A204.1 (cell line): ENCODE data around the gene MAN1A2.
"Not testable (repeated sequence)": the region's sequence is repeated elsewhere in the genome, so short reads cannot be mapped to it uniquely, and the experiment has no call there.

Source experiments
- FAIRE-seq: peaks from 2 replicates; lab custom pipeline; 2012; peaks lifted over from hg19 to GRCh38; lab: Jason Lieb, UNC

Gene MAN1A2

DNA sequence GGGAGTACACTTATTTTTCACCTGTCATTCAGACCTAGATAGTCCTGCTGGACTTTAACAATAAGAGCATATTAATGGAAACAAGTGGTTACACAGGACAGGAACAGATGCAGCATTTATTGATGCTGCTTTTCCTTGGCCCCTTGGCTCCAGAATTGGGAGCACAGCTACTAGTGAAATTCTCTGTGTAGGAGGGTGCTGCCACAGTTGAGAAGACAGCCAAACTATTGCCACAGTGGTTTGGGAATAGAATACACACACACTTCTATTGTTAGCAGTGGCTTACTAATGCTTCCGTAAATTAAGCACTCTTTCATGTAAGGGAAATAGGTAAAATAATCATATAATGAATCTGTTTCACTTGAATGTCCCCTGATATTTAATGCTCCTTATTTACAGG, 133.3 kb downstream of the MAN1A2 start:
- no peak for FAIRE-seq

DNA sequence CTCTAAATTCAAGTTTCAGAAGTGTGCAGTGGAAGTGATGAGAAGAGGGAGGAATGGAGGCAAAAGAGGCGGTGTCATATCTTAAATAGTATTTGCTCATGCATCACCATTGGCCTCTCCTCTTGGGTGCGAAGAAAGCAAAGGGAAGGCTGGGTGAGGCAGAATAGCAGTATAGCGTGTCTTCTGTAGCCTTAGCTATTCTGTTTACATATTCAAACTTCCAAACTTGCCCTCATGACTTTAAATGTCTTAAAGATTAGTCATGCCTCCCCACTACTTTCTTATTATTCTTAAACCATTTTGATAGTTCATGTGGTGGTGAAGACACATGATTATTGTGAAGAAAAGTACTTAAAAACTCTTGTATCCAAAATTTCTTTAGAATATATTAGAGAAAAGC, 134.0 kb downstream of the MAN1A2 start:
- no peak for FAIRE-seq

DNA sequence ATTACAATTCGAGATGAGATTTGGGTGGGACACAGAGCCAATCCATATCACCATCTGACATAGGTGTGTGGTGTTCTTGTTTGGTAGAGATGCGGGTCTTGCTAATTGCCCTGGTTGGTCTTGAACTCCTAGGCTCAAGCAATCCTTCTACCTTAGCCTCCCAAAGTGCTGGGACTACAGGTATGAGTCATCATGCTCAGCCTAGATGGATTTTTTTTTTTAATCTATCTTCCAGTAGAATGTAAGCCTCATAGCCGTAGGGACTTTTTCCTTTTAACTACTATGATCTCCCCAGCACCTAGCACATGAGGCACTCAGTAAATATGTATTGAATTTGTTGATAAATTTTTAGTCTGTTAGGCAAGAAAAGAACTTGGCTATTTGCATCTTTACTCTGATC, 144.0 kb downstream of the MAN1A2 start:
- FAIRE-seq, result no peak

- peak; percentile 97 for FAIRE-seq
Observed at GRCh38 chr1:117512728-117513321, 145.6 kb downstream of the MAN1A2 start.

DNA sequence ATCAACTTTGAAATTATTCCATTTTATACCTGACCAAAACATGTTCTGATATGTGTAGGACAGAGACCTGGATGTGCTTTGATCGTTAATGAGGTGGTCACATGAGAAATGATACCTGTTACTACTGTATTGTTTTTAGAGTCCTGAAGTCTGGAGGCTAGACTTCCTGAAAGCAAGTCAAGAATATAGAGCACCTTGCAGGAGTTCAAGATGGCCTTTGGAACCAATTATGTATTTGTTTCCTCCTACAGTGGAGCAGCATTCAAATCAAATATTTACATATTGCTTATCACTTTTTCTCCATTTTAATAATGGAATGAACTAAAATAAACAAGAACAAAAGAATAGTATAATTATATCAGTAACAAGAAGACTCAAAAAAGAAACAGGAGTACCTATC, 155.9 kb downstream of the MAN1A2 start:
- FAIRE-seq, result no peak

DNA sequence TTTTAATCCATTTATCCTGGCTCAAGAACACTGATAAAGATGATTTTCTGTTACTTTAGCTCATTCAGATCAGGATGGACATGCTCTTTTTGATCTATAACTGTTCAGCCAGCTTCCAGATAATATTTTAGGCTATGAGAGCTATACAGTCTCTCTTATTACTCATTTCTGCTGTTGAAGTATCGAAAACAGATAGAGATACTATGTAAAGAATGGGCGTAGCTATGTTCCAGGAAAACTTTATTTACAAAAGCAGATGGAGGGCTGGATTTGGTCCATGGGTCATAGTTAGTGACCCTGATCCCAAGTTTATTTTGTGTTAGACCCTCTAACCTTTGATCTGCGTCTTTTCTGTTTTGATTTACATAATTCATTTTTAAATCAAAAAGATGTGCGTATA, 159.8 kb downstream of the MAN1A2 start:
- FAIRE-seq, result no peak

GRCh38 chr1:117527566-117528102, 160.4 kb downstream of the MAN1A2 start:
- FAIRE-seq, result no peak

DNA sequence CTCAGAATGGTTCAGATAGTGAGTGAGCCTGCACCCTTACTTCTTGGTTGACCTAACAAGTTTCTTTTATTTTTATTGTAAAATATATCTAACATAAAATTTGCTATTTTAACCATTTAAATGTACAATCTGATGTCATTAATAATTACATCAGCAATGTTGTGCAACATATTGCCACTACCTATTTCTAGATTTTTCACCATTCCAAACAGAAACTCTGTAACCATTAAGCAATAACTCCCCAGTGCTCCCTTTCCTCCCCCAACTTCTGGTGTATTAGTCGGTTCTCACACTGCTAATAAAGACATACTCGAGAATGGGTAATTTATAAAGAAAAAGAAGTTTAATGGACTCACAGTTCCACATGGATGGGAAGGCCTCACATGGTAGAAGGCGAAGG, 162.4 kb downstream of the MAN1A2 start:
- FAIRE-seq, result no peak

DNA sequence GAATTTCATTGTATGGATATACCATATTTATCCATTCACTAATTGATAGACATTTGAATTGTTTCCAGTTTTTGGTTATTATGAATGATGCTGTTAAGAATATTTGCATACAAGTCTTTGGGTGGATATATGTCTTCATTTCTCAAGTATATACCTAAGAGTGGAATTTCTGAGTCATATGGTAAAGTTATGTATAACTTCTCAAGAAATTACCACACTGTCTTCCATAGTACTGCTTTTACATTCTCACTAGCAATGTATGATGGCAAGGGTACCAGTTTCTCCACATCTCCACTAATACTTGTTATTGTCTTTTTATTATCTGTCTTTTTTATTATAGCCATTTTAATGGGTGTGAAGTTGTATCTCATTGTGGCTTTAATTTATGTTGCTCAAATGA, 164.0 kb downstream of the MAN1A2 start:
- FAIRE-seq, result no peak

- no peak for FAIRE-seq
Observed at GRCh38 chr1:117534995-117535467, 167.8 kb downstream of the MAN1A2 start.

- no peak for FAIRE-seq
Observed at GRCh38 chr1:117535821-117536220, 168.6 kb downstream of the MAN1A2 start.

DNA sequence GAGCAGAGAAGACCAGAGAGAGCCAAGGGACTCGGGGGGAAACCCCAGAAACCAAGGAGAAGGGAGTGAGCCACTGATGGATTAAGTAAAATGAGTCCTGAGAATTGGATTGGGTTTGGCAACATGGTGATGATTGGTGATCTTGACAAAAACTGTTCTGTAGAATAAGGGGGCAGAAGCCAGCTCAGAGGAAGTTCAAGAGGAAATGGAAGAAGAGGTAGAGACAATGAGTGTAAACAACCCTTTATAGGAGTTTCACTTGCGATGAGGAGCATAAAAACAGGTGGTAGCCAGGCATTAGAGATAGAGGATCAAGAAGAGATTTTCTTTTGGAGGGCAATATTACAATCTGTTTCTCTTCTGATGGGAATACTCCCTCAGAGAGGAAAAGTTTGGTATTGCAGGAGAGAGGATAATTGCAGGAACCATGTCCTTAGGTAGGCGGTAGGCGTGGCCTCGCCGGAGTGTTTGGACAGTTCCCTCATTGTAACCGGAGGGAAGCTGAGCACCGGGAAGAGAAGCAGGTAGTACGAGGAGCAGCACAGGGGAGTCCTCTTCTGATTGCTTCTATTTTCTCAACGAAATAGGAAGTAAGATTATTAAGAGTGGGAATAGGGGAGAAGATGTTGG, 170.2 kb downstream of the MAN1A2 start:
- FAIRE-seq, result no peak

- FAIRE-seq, result no peak
Observed at GRCh38 chr1:117540532-117540931, 173.3 kb downstream of the MAN1A2 start.

DNA sequence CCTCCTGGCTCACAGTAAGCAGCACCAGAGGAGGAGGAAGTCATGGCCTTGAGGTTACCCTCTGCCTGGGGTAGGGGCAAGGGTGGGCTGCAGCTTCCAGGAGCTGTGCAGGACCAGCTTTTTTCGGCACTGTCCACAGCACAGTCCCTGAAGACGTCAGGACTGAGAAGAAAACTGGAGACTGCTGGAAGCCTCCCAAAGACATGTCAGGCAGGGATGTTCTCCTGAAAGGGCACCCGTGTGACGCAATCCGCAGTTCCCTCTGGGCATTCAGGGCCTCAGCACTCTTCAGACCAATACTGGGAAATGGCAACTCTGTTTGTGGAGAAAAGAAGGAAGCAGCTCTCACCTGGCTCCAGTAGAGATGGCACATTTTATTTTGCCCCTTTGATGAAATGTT, 173.8 kb downstream of the MAN1A2 start:
- no peak for FAIRE-seq

DNA sequence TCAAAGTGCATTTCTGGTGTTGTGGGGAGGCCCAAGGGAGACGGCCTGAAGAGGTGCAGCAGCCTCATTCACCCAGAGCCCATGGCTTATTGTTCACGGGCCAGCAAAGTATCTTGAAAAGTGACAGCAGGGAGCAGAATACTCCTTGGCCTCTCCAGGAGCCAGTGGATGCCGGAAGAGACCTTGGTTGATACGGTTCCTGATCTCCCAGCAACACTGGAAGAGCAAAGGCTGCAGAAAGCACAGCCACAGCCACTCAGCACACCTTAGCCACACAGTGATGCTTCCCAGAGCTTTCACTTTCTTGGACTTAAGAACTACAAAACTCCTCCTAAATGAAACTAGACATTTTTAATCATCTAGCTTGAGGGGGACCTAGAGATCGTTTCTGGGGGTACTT, 174.3 kb downstream of the MAN1A2 start:
- no peak for FAIRE-seq

DNA sequence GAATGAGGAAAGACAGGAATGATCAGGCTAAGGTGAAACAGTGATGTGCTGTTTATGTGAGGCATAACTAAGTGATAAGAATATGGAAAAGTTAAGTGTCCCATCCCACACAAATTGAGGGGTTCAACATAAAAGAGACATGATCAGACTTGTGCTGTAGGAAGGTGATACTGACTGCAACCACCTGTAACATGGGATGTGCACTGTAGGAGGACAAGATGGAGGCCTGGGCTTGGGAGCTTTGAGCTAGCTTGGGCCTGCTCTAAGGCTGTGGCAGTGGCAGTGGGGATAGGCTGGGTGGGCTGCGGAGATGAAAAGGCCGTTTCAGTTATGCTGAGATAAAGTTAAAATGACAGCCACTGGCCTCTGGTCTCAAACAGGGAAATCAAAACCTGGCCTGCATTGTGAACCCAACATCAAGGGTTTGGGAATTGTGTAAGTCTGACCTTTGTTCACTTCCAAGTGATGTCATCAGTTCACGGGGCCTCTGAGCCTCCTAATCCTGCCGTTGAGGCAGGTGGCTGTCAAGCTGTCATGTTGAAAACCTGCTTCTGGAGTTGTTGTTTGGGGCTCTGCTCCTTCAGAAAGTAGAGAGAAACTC, 177.4 kb downstream of the MAN1A2 start:
- FAIRE-seq, result no peak

DNA sequence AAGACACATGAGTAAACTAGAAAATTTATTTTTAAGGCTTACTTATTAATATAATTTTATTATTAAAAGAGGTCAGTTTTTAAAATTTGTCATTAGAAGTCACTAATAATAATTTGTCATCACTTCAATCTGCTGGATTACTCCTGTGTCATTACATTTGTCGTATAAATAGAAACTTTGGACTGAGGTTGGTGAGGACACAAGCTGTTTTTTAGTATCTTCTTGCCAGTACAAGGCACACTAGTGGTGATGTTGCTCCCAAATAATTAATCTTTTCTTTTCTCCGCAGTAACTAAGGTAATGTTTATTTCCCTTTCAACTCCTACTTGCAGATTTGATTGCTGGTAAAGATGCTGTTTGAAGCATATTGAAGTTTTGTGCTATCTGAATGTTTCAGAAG, 179.2 kb downstream of the MAN1A2 start:
- FAIRE-seq, result no peak

DNA sequence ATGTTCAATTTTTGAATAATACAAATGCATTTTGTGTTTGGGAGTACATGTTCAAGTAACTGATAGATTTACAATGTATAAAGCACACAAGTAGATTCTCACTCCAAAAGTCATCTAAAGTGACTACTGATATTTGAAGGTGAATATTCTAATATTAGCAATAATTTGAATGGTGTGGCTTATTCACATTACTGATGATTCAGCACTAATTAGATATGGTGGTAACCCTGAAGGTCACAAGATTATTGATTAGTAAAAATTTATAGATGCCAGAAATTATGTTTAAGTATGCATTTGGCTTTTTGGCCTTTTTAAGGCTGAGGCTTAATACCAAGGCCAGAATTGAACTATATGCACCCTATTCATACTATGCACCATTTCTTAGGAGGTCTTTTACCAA, 186.2 kb downstream of the MAN1A2 start:
- FAIRE-seq, result no peak

DNA sequence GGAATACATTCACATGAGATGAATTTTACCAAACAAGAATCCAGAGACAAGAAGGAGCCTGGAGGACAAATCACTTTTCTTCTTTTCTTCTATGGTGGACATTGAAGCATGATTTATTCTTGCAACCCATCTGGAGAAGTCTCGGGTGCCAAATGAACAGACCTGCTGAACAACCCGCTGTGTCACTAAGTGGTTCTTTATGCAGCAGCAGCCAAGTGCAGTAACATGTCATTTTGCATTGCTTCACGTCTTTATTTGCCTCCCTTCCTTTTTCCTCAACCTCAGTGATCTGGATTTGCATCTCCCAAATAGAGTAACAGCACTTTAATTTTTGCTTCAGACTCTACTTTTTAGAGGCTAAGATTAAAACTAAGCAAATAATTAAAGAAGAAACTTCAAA, 188.6 kb downstream of the MAN1A2 start:
- no peak for FAIRE-seq

GRCh38 chr1:117556341-117556740, 189.1 kb downstream of the MAN1A2 start:
- FAIRE-seq, result no peak

DNA sequence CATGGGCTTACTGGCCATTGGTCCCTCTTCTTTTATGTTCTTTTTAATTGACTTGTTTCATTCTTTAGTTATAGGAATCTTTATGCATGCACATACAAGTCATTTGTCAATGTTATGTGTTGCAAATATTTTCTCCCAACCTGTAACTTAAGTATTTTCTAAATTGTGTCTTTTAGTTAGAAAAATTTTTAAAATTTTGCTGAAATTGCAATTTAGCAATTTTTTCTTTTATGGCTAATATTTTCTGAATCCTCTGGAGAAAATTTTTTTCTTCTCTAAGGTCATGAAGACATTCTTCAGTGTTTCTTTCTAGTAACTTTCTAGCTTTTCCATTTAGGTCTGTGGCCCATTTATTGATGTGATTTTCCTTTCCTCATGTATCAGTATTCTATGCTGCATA, 189.7 kb downstream of the MAN1A2 start:
- FAIRE-seq, result no peak

- FAIRE-seq, result not testable (repeated sequence)
Observed at GRCh38 chr1:117558451-117558850, 191.2 kb downstream of the MAN1A2 start.

DNA sequence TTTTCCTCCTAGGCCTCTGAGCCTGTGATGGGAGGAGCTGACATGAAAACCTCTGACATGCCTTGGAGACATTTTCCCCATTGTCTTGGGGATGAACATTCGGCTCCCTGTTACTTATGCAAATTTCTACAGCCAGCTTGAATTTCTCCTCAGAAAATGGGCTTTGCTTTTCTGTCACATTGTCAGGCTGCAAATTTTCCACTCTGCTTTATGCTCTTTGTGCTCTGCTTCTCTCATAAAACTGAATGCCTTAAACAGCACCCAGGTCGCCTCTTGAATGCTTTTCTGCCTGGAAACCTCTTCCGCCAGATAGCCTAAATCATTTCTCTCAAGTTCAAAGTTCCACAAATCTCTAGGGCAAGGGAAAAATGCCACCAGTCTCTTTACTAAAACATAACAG, 191.9 kb downstream of the MAN1A2 start:
- FAIRE-seq, result no peak

DNA sequence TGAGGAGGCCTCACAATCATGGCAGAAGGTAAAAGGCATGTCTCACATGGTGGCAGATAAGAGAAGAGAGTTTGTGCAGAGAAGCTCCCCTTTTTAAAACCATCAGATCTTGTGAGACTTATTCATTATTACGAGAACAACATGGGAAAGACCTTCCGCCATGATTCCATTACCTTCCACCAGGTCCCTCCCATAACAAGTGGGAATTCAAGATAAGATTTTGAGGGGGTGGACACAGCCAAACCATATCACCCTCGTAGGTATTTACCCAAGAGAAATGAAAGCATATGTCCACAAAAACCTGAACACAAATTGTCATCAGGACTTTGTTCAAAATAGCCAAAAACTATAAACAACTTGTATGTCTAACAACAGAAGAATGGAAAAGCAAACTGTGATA, 192.7 kb downstream of the MAN1A2 start:
- no peak for FAIRE-seq
